Caki2 (cell line): Measurements from ENCODE around the gene GGTLC2. TPM values are rescaled to one million over a fixed set of nuclear protein-coding genes. Genes with fewer than 3 reads are reported as not detected.

ENCODE experiments used
- total RNA-seq: library from RNA; depleted of rRNA; stranded (reverse); fragments of >200 nt; shearing (Covaris generic); gene quantifications from 2 replicates; pipeline ENCODE4 v1.2.3, GENCODE V29; 2014; ENCODE audit warnings: low replicate concordance; rRNA removed

The GGTLC2 gene
- total RNA-seq, 1 experiment from 2014 or later: 1.8 TPM

Other genes with a start within 250 kb of the GGTLC2 start
- 1.6 and 2.7 TPM in 2 replicates for gene ZNF280B, start 135.9 kb upstream of the GGTLC2 start, total RNA-seq
- 3.0 and 3.1 TPM in 2 replicates for gene ZNF280A, start 124.3 kb upstream of the GGTLC2 start, total RNA-seq
- gene PRAME, start 85.3 kb upstream of the GGTLC2 start, total RNA-seq: 37.7 and 58.4 TPM in 2 replicates
- gene IGLL5, start 243.2 kb downstream of the GGTLC2 start, total RNA-seq: not detected in 2 replicates